Erythroblast (primary cell): ENCODE data around the gene ZNF75A.
A peak's percentile ranks its signal among the peaks of the same experiment; 100 is the strongest.

Experiments
- DNase-seq, 2 experiments: peaks; one replicate each; lab custom pipeline; 2025; lab: John Stamatoyannopoulos, UW
- GATA1 ChIP-seq: IDR thresholded peaks from 2 replicates; pipeline ENCODE4 v1.6.1; 2011; ENCODE audit warnings: low read depth, mild to moderate bottlenecking, control low read depth, low read length, moderate library complexity
- POLR2A ChIP-seq: IDR thresholded peaks from 2 replicates; pipeline ENCODE4 v1.6.1; 2011; ENCODE audit warnings: mild to moderate bottlenecking, low read length

Gene ZNF75A

DNA sequence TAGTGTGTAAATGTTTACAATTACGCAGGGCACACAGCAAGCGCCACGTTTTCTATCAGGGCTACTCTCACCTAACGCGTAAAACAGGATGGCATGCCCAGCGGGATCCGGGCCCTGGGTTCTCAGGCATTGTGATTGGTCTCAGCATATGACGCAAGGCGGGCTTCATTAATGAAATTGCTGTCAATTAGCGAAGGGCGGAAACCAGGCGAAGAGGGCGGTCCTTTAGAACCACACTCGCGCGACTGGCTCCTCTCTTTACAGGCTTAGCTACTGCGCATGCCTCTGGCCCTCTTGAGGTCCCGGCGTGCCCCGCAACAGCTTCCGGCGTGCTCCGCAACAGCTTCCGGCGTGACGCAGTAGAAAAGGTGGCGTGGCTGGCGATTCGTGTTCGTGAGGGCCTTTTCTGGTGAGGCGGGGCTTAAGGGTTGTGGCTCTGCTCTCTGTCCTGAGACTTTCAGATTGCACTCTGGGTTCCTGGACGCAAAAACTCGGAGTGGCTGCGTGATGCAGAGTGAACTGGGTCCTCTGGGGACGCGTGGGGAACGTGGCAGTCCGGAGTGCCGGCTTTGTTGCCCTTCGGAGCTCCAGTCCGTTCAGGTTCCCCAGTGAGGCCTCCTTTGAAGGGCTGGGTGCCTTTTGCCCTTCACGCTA lies 59.6 kb downstream of the ZNF75A start:
- DNase-seq: peak; percentile 88 to 92
- peak; percentile 25 for TF ChIP-seq POLR2A
- no peak for TF ChIP-seq GATA1
